A673 (cell line): Measurements from ENCODE around the gene ECD. TPM values are rescaled to one million over a fixed set of nuclear protein-coding genes. Genes with fewer than 3 reads are reported as not detected.
A peak's percentile ranks its signal among the peaks of the same experiment; 100 is the strongest.

ENCODE experiments used
- BruUV-seq: library from RNA; stranded (reverse); fragments of 400-500 nt; replicated peaks from 2 replicates; lab custom pipeline; 2021; lab: Mats Ljungman, UMichigan
- CTCF ChIA-PET: fragments of 300-600 bp; sonication (Branson Sonifier 250); formaldehyde crosslinking; loops from one replicate; lab custom pipeline; 2022; ENCODE audit warnings: antibody characterized with exemption; lab: Charles Lee
- POLR2A ChIA-PET: fragments of 300-600 bp; sonication (Branson Sonifier 250); formaldehyde crosslinking; loops from one replicate; lab custom pipeline; 2022; ENCODE audit warnings: antibody characterized with exemption; ENCODE audit not compliant: low non-redundant PET; lab: Charles Lee
- DNase-seq: peaks from one replicate; pipeline ENCODE4 v3.0.0-alpha.2; 2015; ENCODE audit warnings: low spot score
- H3K27ac ChIP-seq: fragments of 200-600 bp; sonication (generic); 2 replicates; pipeline ENCODE4 v1.5.1; 2016; ENCODE audit warnings: mixed run types, low read depth, mild to moderate bottlenecking, mixed read lengths, antibody characterized with exemption, low read length; ENCODE audit not compliant: poor library complexity, severe bottlenecking
- H3K27me3 ChIP-seq: fragments of 200-600 bp; sonication (generic); replicated peaks from 2 replicates; pipeline ENCODE4 v1.6.1; 2017; ENCODE audit warnings: mixed run types, low read depth, mild to moderate bottlenecking, mixed read lengths, antibody characterized with exemption, low read length; ENCODE audit not compliant: insufficient read depth, poor library complexity
- H3K36me3 ChIP-seq: fragments of 200-600 bp; sonication (generic); 2 replicates; pipeline ENCODE4 v1.6.1; 2016; ENCODE audit warnings: mixed run types, mild to moderate bottlenecking, mixed read lengths, antibody characterized with exemption, low read length; ENCODE audit not compliant: insufficient read depth, poor library complexity, severe bottlenecking
- H3K4me1 ChIP-seq: fragments of 200-600 bp; sonication (generic); 2 replicates; pipeline ENCODE4 v1.6.1; 2017; ENCODE audit warnings: mixed run types, mild to moderate bottlenecking, mixed read lengths, antibody characterized with exemption, low read length; ENCODE audit not compliant: insufficient read depth, poor library complexity, severe bottlenecking
- H3K4me3 ChIP-seq: fragments of 200-600 bp; sonication (generic); 2 replicates; pipeline ENCODE4 v1.5.1; 2016; ENCODE audit warnings: low read depth, mixed run types, mild to moderate bottlenecking, mixed read lengths, low read length; ENCODE audit not compliant: poor library complexity, severe bottlenecking
- H3K9me3 ChIP-seq: fragments of 200-600 bp; sonication (generic); 2 replicates; pipeline ENCODE4 v1.6.1; 2016; ENCODE audit warnings: mixed run types, low read depth, mild to moderate bottlenecking, mixed read lengths, antibody characterized with exemption, low read length; ENCODE audit not compliant: poor library complexity, severe bottlenecking
- EZH2 ChIP-seq: fragments of 200-600 bp; sonication (generic); IDR thresholded peaks from 2 replicates; pipeline ENCODE4 v1.6.1; 2017; ENCODE audit warnings: borderline replicate concordance, low read depth, mild to moderate bottlenecking, mixed read lengths, antibody characterized with exemption, low read length; ENCODE audit not compliant: poor library complexity, severe bottlenecking
- intact Hi-C: fragments of 100-400 bp; cut with micrococcal nuclease; formaldehyde crosslinking; loops from one replicate; pipeline ENCODE4 v1.10.0; 2022; ENCODE audit not compliant: unreplicated experiment
- total RNA-seq: library from RNA; stranded (reverse); gene quantifications from 2 replicates; pipeline ENCODE4 v1.2.3, GENCODE V29; 2021
- TF ChIP-seq, protein P1 (sequence below): fragments of 300-800, 200-600 bp; sonication (generic); conservative IDR thresholded peaks from 2 replicates; pipeline ENCODE4 v1.5.1; 2017; ENCODE audit warnings: low read depth, mild to moderate bottlenecking, antibody characterized with exemption, low read length, moderate library complexity, mixed read lengths

Gene ECD
- total RNA-seq, 1 experiment from 2014 or later: 37.4 TPM

DNA sequence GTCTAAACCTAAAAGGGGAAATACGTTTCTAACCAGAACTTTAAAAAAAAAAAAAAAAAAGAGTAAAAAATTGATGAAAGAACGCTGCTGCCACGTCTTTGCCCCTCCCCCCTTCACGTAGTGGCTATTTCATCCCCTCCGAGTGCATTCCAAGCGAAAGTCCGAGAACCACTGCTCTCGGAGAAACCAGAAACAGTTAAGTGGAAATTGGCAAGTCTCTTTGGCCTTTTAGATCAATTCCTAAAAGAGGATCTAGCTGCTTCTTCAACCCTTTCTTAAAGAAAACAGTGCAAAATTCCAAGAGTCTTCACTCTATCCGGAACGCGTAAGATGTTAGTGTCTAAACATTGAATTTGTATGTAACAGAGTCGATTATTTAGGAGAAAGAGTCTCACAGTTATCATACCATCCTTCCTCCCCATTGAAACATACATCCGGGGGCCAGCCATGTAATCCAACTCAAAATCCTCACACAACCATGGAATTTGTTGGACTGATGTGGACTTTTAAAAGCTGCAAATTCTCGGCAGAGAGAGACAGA lies 72.3 kb downstream of the ECD start:
- Histone ChIP-seq H3K4me3 (peak overlapping the region; percentile 91), H3K27ac (peak overlapping the region; percentile 95), H3K36me3 (no peaks in the 10 kb centered on the region), H3K27me3 (no peaks in the 10 kb centered on the region), H3K4me1 (peaks cover 10% of the 10 kb centered on the region), H3K9me3 (no peaks in the 10 kb centered on the region)
- TSS peak; percentile 51 for BruUV-seq
- intact Hi-C loops: no loop called here
- TF ChIP-seq, protein P1, sequence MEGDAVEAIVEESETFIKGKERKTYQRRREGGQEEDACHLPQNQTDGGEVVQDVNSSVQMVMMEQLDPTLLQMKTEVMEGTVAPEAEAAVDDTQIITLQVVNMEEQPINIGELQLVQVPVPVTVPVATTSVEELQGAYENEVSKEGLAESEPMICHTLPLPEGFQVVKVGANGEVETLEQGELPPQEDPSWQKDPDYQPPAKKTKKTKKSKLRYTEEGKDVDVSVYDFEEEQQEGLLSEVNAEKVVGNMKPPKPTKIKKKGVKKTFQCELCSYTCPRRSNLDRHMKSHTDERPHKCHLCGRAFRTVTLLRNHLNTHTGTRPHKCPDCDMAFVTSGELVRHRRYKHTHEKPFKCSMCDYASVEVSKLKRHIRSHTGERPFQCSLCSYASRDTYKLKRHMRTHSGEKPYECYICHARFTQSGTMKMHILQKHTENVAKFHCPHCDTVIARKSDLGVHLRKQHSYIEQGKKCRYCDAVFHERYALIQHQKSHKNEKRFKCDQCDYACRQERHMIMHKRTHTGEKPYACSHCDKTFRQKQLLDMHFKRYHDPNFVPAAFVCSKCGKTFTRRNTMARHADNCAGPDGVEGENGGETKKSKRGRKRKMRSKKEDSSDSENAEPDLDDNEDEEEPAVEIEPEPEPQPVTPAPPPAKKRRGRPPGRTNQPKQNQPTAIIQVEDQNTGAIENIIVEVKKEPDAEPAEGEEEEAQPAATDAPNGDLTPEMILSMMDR: no peak
- TF ChIP-seq EZH2: no peak
- DNase-seq: peak; percentile 64
- ChIA-PET CTCF (interaction anchor here (0.6 to 0.7 kb wide), 3 partner anchors 32 to 548 kb away, joined by 3 to 6 read pairs (median 4); no protein-coding TSS in a partner anchor), POLR2A (interaction anchor here (0.7 to 0.9 kb wide), 2 partner anchors 123 to 401 kb away, joined by 3 to 7 read pairs; no protein-coding TSS in a partner anchor)

DNA sequence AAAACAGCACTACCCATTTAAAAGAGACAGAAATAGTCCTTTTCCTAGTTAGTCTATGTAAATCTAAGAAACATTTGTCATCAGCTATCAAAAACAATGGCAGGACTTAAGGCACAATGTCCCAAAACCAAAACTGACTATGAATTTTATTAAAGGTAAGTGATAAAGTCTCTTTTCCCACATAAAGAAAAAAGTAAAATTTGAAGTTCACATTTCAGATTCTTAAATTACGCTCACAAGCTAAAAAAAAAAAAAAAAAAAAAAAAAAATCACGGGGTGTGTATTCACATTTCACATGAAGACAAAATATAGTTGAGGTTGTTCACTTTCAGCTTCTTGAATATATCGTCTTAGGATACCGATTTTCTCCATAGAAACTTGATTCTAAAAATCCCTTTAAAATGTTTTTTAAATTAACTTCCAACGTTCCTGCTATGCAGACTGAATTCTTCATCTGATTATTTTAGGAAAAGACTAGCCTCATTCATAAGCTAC lies 72.8 kb downstream of the ECD start:
- no peaks in the 10 kb centered on the region for H3K36me3 ChIP-seq
- DNase-seq: no peak
- POLR2A ChIA-PET: interaction anchor here (0.7 kb wide), 1 partner anchor 874 kb away, joined by 6 read pairs; no protein-coding TSS in a partner anchor
- TF ChIP-seq, protein P1: no peak
- no peak for TF ChIP-seq EZH2
- H3K9me3 ChIP-seq: no peaks in the 10 kb centered on the region
- H3K4me1 ChIP-seq: peaks cover 10% of the 10 kb centered on the region
- no TSS peak for BruUV-seq
- intact Hi-C loops: no loop called here
- peak overlapping the region; percentile 91 for H3K4me3 ChIP-seq
- CTCF ChIA-PET: interaction anchor here (0.6 to 0.7 kb wide), 2 partner anchors 32 to 272 kb away, joined by 3 to 4 read pairs; no protein-coding TSS in a partner anchor
- peak overlapping the region; percentile 95 for H3K27ac ChIP-seq
- H3K27me3 ChIP-seq: no peaks in the 10 kb centered on the region

DNA sequence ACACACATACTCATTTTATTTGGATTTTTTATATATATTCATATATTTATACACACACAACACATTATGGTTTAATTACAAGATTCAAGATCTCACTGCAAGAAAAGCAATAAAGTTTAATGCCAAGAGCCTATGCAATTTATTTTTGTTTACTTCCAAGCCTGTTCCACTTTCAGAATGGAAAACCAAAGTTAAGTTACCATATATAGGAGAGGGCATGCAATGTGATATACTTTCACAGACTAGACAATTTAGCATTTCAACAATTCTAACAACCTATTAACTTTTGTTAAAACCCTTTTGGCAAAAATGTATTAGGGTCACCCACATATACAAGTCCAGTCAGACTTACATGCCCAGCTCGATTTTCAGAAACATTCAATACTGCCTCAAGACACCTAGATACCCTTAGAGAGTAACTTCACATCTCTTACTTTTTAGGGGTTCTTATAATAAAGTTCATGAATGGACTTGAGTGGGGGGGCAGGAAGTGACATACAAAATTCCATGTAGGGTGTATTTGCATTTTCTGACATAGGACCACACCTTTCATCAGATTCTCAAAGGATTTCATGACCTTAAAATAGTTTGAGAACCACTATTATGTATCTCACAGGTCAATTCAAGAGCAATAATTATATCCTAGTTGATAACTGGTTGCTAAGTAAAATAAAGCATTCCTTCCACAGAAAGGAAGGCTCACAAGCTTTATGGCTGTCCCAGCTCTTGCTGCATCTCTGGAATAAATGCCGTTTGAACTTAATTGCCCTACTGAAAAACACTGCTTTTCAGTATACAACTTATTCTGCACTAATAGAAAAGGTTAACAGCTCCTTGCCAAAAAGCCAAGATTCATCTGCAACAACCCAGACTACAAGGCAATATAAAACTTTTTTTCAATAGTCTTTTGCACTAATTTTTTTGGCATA lies 73.6 kb downstream of the ECD start:
- H3K27ac ChIP-seq: no peak overlapping the region
- CTCF ChIA-PET: no interaction called here
- H3K27me3 ChIP-seq: no peaks in the 10 kb centered on the region
- intact Hi-C loops: no loop called here
- H3K36me3 ChIP-seq: no peaks in the 10 kb centered on the region
- peaks cover 10% of the 10 kb centered on the region for H3K4me1 ChIP-seq
- H3K4me3 ChIP-seq: peak overlapping the region; percentile 91
- no TSS peak for BruUV-seq
- no peaks in the 10 kb centered on the region for H3K9me3 ChIP-seq
- TF ChIP-seq, protein P1: no peak
- TF ChIP-seq EZH2: no peak
- POLR2A ChIA-PET: interaction anchor here (0.7 kb wide), 1 partner anchor 873 kb away, joined by 6 read pairs; no protein-coding TSS in a partner anchor
- DNase-seq: peak; percentile 14
